GM12875 (cell line): Measurements from ENCODE around the gene CNPPD1.

Source experiments
- H3K4me3 ChIP-seq: one replicate; pipeline ENCODE4 v1.5.1; 2011; ENCODE audit warnings: low read depth, low read length, control low read depth
- TF ChIP-seq, protein P1 (sequence below): IDR thresholded peaks from 2 replicates; pipeline ENCODE4 v1.5.1; 2011; ENCODE audit warnings: low read depth, mild to moderate bottlenecking, control low read depth, inconsistent platforms, low read length, moderate library complexity, borderline replicate concordance; ENCODE audit not compliant: insufficient read depth

CNPPD1 gene

DNA sequence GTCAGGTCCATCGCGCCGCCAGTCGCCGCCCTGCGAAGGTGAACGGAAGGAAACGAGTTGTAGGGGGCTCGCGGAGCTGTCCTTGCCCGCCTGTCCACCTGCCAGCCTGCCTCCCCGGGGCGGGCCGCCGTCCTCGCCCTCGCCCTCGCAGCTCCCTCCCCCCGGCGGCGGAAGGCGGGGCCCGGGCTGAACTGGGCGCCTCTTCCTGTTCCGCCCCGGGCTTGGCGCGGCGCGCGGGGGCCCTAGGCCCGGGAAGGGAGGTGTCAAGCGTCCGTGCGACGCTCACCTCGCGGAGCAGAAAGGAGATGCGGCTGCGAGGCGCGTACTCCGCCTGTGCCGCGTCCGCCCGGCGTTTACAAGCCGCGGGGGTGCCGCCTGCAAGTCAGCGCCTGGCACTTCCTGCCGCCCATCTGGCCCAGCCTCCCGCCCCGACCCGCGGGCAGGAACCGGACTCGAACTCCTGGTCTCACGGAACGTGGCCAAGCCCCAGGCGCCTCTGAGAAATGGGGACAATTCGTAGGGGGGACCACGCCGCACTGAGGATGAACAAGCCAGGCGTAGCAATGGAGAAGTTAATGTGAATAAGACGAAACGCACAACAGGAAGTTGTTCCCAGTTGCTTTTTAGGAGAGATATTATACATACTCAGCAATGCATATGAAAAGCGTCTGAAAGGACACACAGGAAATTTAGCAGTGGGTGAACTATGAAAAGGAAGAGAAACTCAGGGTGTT lies at the start of gene CNPPD1:
Gene CNPPD1 (minus strand): TSS at position 108 of the 734 bp plus-strand sequence. CDS start 97 bp downstream, at position 11.
- H3K4me3 ChIP-seq, result peak within 1 kb of the TSS; percentile 64
- TF ChIP-seq, protein P1, sequence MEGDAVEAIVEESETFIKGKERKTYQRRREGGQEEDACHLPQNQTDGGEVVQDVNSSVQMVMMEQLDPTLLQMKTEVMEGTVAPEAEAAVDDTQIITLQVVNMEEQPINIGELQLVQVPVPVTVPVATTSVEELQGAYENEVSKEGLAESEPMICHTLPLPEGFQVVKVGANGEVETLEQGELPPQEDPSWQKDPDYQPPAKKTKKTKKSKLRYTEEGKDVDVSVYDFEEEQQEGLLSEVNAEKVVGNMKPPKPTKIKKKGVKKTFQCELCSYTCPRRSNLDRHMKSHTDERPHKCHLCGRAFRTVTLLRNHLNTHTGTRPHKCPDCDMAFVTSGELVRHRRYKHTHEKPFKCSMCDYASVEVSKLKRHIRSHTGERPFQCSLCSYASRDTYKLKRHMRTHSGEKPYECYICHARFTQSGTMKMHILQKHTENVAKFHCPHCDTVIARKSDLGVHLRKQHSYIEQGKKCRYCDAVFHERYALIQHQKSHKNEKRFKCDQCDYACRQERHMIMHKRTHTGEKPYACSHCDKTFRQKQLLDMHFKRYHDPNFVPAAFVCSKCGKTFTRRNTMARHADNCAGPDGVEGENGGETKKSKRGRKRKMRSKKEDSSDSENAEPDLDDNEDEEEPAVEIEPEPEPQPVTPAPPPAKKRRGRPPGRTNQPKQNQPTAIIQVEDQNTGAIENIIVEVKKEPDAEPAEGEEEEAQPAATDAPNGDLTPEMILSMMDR, result no peak

DNA sequence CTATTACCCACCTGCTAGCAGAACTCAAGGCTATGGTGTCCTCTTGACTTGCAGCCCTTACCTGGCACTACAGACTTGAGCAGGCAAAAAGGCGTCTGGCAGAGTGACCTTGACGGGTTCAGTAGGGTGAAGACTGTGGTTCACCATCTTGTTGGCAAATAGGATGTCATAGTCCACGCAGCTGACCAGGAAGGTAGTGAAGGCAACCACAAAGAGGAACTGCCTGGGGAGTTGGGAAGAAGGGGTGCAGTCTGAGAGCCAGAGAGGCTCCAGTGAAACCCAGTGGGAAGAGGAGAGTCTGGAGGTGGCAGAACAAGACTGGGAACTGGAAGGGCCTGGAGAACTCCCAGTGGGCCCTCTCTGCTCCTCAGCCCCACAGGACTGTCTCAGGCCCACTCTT lies 48.6 kb upstream of the CNPPD1 start:
- TF ChIP-seq, protein P1, result no peak

GRCh38 chr2:219223831-219224610 lies 47.3 kb upstream of the CNPPD1 start:
- TF ChIP-seq, protein P1, result no peak
- no peak overlapping the region for H3K4me3 ChIP-seq

More for the DNA sequence above, 48.6 kb upstream of the CNPPD1 start:
- H3K4me3 ChIP-seq, result no peak overlapping the region

GRCh38 chr2:219221957-219222518 lies 45.3 kb upstream of the CNPPD1 start:
- TF ChIP-seq, protein P1, result no peak
- H3K4me3 ChIP-seq, result no peak overlapping the region

DNA sequence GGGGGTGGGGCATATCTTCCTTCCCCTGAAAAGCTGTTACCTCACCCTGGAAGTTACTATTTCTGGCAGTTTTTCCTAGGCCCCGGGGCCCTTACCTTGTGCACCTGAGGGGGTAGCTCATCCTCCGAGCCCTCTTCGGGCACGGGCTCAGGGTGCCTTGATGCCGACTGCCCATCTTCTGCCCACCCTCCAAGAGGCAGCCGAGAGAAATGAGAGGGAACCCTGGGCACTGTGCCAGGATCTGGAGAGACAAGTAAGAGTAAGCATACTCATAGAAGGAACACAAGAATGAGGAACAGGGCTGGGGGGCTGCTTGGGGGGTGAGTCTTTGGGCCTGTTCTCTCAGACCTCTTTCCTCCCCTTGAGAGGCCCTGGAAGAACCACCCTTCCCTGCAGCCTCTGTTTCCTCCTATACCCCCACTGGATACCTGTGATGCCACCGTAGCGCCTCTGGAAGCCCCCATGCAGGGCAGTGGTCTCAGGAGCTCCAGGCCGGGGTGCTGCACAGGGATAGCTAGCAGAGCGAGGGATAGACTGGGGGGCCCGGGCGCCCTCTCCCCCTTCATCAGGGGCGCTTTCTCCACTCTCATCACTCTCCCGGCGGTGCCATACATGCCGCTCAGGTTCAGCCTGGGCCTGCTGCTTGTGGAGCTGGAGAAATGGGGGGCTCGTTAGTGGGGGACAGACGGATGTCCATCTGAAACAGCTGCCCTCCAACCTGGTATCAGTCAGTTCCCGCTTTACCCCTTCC lies 44.1 kb upstream of the CNPPD1 start:
- TF ChIP-seq, protein P1, result no peak
- no peak overlapping the region for H3K4me3 ChIP-seq

- TF ChIP-seq, protein P1, result no peak
- H3K4me3 ChIP-seq, result no peak overlapping the region
Observed at GRCh38 chr2:219219784-219220532, 43.2 kb upstream of the CNPPD1 start.
